GM23338 (cell line): Measurements from ENCODE around the gene MYO9B.

Experiments
- CREB1 ChIP-seq: fragments of 250-450 bp; sonication (Bioruptor Pico); IDR thresholded peaks from 2 replicates; pipeline ENCODE4 v1.5.0; 2020; ENCODE audit warnings: low read depth, mild to moderate bottlenecking, moderate library complexity
- CTCF ChIP-seq, 2 experiments: fragments of 200-600 bp in 1 of 2; sonication (generic) in 1 of 2; conservative IDR thresholded peaks; 2 replicates each; pipeline versions ENCODE4 v1.5.1 to v1.6.1; 2016 to 2017; ENCODE audit warnings: antibody characterized with exemption in 2 of 2, low read depth in 2 of 2, mild to moderate bottlenecking in 2 of 2, moderate library complexity in 1 of 2
- EZH2 ChIP-seq: fragments of 200-600 bp; sonication (generic); IDR thresholded peaks from one replicate; pipeline ENCODE4 v1.8.0; 2017; ENCODE audit warnings: antibody characterized with exemption, mild to moderate bottlenecking, low read depth; ENCODE audit not compliant: unreplicated experiment
- EZH2phosphoT487 ChIP-seq: fragments of 200-600 bp; sonication (generic); IDR thresholded peaks from one replicate; pipeline ENCODE4 v1.8.1; 2018; ENCODE audit warnings: antibody characterized with exemption; ENCODE audit not compliant: unreplicated experiment
- NANOG ChIP-seq: IDR thresholded peaks from 2 replicates; pipeline ENCODE4 v1.6.1; 2016; ENCODE audit warnings: antibody characterized with exemption, borderline replicate concordance
- POLR2AphosphoS5 ChIP-seq: IDR thresholded peaks from 2 replicates; pipeline ENCODE4 v1.6.1; 2016; ENCODE audit warnings: antibody characterized with exemption, low read depth
- REST ChIP-seq: IDR thresholded peaks from one replicate; pipeline ENCODE4 v1.6.1; 2018; ENCODE audit warnings: antibody characterized with exemption; ENCODE audit not compliant: unreplicated experiment

GRCh38 chr19:17170538-17171297 is 95.1 kb downstream of the MYO9B start:
- TF ChIP-seq CTCF (conservative IDR thresholded peaks at IDR 0.05; ENCODE audit: low read depth in 2 of 2) (no peak), POLR2AphosphoS5 (no peak), CREB1 (CRISPR knock-in tag) (no peak), NANOG (no peak), REST (no peak), EZH2phosphoT487 (no peak), EZH2 (no peak)
